IPS-20b (cell line): ENCODE measurements around the gene MAPK12.
"Not testable (repeated sequence)": the region's sequence is repeated elsewhere in the genome, so short reads cannot be mapped to it uniquely, and the experiment has no call there.

Experiments used
- H3K27ac ChIP-seq: one replicate; pipeline ENCODE4 v1.5.1; 2013; ENCODE audit warnings: low read length
- H3K27me3 ChIP-seq: 2 replicates; pipeline ENCODE4 v1.6.1; 2013; ENCODE audit warnings: mild to moderate bottlenecking, low read length, inconsistent platforms; ENCODE audit not compliant: insufficient read depth
- H3K36me3 ChIP-seq: 2 replicates; pipeline ENCODE4 v1.6.1; 2013; ENCODE audit warnings: low read depth, mild to moderate bottlenecking, inconsistent platforms, low read length, moderate library complexity; ENCODE audit not compliant: insufficient read depth
- H3K4me1 ChIP-seq: 2 replicates; pipeline ENCODE4 v1.6.1; 2013; ENCODE audit warnings: mild to moderate bottlenecking, control low read depth, inconsistent platforms, low read length, moderate library complexity; ENCODE audit not compliant: insufficient read depth
- H3K4me3 ChIP-seq: 2 replicates; pipeline ENCODE4 v1.5.1; 2013; ENCODE audit warnings: mild to moderate bottlenecking, low read length, inconsistent platforms
- H3K9ac ChIP-seq: 2 replicates; pipeline ENCODE4 v1.6.1; 2013; ENCODE audit warnings: low read depth, mild to moderate bottlenecking, inconsistent platforms, low read length, moderate library complexity
- H3K9me3 ChIP-seq: 2 replicates; pipeline ENCODE4 v1.6.1; 2013; ENCODE audit warnings: mild to moderate bottlenecking, low read depth, low read length, inconsistent platforms; ENCODE audit not compliant: insufficient read depth

Gene MAPK12

DNA sequence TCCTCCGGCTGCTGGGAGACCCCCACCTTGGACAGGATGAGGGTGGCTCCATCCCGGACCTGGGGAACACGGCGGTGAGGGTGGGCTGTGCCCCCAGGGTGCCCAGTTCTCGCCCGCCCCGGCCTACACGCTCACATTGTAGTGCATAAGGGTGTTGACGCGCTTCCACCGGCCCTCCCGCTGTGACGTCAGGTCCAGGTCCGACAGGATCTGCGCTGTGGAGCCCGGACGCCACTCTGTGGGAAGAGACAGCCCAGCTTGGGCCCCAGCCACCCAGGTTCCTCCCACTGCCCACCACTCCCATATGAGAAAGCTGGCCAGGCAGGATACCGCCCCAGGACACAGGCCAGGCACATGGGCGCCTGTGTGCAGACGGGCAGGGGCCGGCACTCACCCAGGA, 17.0 kb upstream of the MAPK12 start:
- Histone ChIP-seq H3K9ac (no peak overlapping the region), H3K4me3 (no peak overlapping the region), H3K27me3 (no peaks in the 10 kb centered on the region), H3K9me3 (peaks cover 9% of the 10 kb centered on the region), H3K27ac (no peak overlapping the region), H3K36me3 (peaks cover 69% of the 10 kb centered on the region), H3K4me1 (no peaks in the 10 kb centered on the region)

DNA sequence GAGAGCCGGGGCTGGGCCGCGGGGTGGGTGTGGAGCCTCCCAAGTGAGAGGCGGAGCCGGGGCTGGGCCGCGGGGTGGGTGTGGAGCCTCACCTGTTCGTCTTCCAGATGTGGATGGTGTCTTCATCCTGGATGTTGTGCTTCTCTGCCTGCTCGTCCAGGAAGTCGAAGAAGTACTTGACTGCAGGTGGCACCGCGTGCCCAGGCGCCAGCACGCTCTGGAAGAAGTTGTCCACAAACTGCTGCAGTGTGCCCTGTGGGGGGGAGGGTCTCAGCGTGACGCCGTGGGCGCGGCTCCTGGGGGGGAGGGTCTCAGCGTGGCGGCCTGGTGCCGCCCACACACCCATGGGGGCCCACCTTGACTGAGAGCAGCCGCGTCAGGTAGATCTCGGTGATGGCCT, 16.3 kb upstream of the MAPK12 start:
- Histone ChIP-seq H3K9ac (no peak overlapping the region), H3K4me3 (no peak overlapping the region), H3K9me3 (peaks cover 9% of the 10 kb centered on the region), H3K27ac (no peak overlapping the region), H3K36me3 (peaks cover 65% of the 10 kb centered on the region), H3K4me1 (no peaks in the 10 kb centered on the region), H3K27me3 (peaks cover 2% of the 10 kb centered on the region; the same call in 1 of the 2 replicates)

DNA sequence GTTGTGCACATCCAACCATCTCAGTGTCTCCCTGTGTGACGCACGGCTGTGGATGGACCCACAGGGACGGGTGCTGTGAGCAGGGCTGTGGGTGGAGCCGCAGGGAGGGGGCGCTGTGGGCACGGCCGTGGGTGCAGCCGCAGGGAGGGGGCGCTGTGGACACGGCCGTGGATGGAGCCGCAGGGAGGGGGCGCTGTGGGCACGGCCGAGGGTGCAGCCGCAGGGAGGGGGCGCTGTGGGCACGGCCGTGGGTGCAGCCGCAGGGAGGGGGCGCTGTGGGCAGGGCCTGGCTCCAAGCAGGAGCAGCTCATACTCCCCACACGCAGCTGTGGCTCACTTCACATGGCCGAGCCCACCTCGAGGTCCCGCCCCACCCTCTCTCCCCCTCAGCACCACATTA, 14.7 kb upstream of the MAPK12 start:
- no peak overlapping the region for H3K4me3 ChIP-seq
- H3K9me3 ChIP-seq = peaks cover 9% of the 10 kb centered on the region
- H3K9ac ChIP-seq = no peak overlapping the region
- H3K4me1 ChIP-seq = no peaks in the 10 kb centered on the region; the same call in 1 of the 2 replicates
- no peak overlapping the region for H3K27ac ChIP-seq
- peaks cover 15% of the 10 kb centered on the region for H3K27me3 ChIP-seq
- H3K36me3 ChIP-seq = peaks cover 52% of the 10 kb centered on the region

GRCh38 chr22:50275181-50276055, 13.9 kb upstream of the MAPK12 start:
- H3K36me3 ChIP-seq = peaks cover 47% of the 10 kb centered on the region
- no peak overlapping the region for H3K27ac ChIP-seq
- H3K9ac ChIP-seq = no peak overlapping the region

DNA sequence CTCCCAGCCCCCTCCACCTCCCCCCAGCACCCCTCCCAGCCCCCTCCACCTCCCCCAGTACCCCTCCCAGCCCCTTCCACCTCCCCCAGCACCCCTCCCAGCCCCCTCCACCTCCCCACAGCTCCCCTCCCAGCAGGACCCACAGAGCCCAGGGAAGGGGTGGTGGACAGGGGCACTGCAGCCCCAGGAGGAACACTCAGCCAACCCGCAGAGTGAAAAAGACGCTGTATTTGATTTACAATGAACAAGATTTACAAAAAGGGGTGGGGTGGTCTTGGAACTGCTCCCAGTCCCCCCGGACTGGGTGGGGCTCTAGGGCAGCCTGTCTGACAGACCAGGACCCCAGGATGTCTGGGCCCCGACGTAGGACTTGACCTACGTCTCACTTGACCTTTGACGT, 13.3 kb upstream of the MAPK12 start:
- Histone ChIP-seq H3K27ac (no peak overlapping the region), H3K4me3 (no peak overlapping the region), H3K9me3 (peaks cover 9% of the 10 kb centered on the region), H3K27me3 (peaks cover 28% of the 10 kb centered on the region), H3K9ac (no peak overlapping the region), H3K36me3 (peaks cover 42% of the 10 kb centered on the region), H3K4me1 (no peaks in the 10 kb centered on the region; the same call in 1 of the 2 replicates)

More at GRCh38 chr22:50275181-50276055, 13.9 kb upstream of the MAPK12 start:
- peaks cover 9% of the 10 kb centered on the region for H3K9me3 ChIP-seq
- no peaks in the 10 kb centered on the region; the same call in 1 of the 2 replicates for H3K4me1 ChIP-seq
- peaks cover 23% of the 10 kb centered on the region for H3K27me3 ChIP-seq
- no peak overlapping the region for H3K4me3 ChIP-seq

GRCh38 chr22:50274311-50274710, 12.8 kb upstream of the MAPK12 start:
- H3K4me3 ChIP-seq = no peak overlapping the region
- H3K36me3 ChIP-seq = peaks cover 38% of the 10 kb centered on the region
- H3K9ac ChIP-seq = no peak overlapping the region
- no peaks in the 10 kb centered on the region; the same call in 1 of the 2 replicates for H3K4me1 ChIP-seq
- peaks cover 9% of the 10 kb centered on the region for H3K9me3 ChIP-seq
- H3K27ac ChIP-seq = no peak overlapping the region
- peaks cover 33% of the 10 kb centered on the region for H3K27me3 ChIP-seq

DNA sequence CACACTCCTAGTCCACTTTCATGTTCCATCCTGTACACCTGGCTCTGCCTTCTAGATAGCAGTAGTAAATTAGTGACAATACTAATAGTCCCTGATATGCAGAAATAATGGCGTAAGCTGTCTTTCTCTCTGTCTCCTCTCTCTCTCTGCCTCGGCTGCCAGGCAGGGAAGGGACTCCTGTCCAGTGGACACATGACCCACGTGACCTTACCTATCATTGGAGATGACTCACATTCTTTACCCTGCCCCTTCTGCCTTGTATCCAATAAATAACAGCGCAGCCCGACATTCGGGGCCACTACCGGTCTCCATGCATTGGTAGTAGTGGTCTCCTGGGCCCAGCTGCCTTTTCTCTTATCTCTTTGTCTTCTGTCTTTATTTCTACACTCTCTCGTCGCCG, 12.3 kb upstream of the MAPK12 start:
- H3K9me3 ChIP-seq, H3K27ac ChIP-seq, H3K4me3 ChIP-seq, H3K4me1 ChIP-seq, H3K9ac ChIP-seq: not testable (repeated sequence)
- H3K27me3 ChIP-seq = peaks cover 38% of the 10 kb centered on the region
- peaks cover 35% of the 10 kb centered on the region for H3K36me3 ChIP-seq

DNA sequence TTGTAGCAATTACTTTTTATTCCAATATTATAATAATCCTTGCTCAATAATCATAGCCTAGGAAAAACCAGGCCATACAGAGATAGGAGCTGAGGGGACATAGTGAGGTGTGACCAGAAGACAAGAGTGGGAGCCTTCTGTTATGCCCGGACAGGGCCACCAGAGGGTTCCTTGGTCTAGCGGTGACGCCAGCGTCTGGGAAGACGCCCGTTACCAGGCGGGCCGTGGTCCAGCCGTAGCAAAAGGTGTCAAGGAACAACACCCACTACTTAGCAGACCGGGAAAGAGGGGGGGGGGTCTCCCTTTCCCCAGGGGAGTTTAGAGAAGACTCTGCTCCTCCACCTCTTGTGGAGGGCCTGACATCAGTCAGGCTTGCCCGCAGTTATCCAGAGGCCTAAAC, 11.9 kb upstream of the MAPK12 start:
- H3K4me3 ChIP-seq, H3K27ac ChIP-seq, H3K9ac ChIP-seq, H3K9me3 ChIP-seq, H3K4me1 ChIP-seq: not testable (repeated sequence)
- peaks cover 42% of the 10 kb centered on the region for H3K27me3 ChIP-seq
- H3K36me3 ChIP-seq = peaks cover 30% of the 10 kb centered on the region

GRCh38 chr22:50272044-50272802, 10.7 kb upstream of the MAPK12 start:
- H3K4me1 ChIP-seq = no peaks in the 10 kb centered on the region; the same call in 1 of the 2 replicates
- H3K4me3 ChIP-seq = no peak overlapping the region
- H3K9ac ChIP-seq = no peak overlapping the region
- no peak overlapping the region for H3K27ac ChIP-seq
- peaks cover 9% of the 10 kb centered on the region for H3K9me3 ChIP-seq
- H3K27me3 ChIP-seq = peaks cover 49% of the 10 kb centered on the region
- H3K36me3 ChIP-seq = peaks cover 19% of the 10 kb centered on the region

- Histone ChIP-seq H3K4me3 (peak overlapping the region; percentile 43; the same call in 1 of the 2 replicates), H3K36me3 (peaks cover 15% of the 10 kb centered on the region), H3K27me3 (peaks cover 54% of the 10 kb centered on the region), H3K27ac (no peak overlapping the region), H3K9ac (no peak overlapping the region), H3K4me1 (no peaks in the 10 kb centered on the region; the same call in 1 of the 2 replicates), H3K9me3 (peaks cover 8% of the 10 kb centered on the region)
Observed at GRCh38 chr22:50271519-50271970, 10.1 kb upstream of the MAPK12 start.

- Histone ChIP-seq H3K36me3 (peaks cover 9% of the 10 kb centered on the region; the same call in 1 of the 2 replicates), H3K4me1 (no peaks in the 10 kb centered on the region; the same call in 1 of the 2 replicates), H3K27me3 (peaks cover 58% of the 10 kb centered on the region), H3K4me3 (peak overlapping the region; percentile 43; the same call in 1 of the 2 replicates), H3K27ac (no peak overlapping the region), H3K9ac (no peak overlapping the region), H3K9me3 (peaks cover under 1% of the 10 kb centered on the region; the same call in 1 of the 2 replicates)
Observed at GRCh38 chr22:50270666-50271394, 9.3 kb upstream of the MAPK12 start.
